HUES6 (cell line): Measurements from ENCODE around the gene ABHD12.

Experiments
- H3K27ac ChIP-seq: 2 replicates; pipeline ENCODE4 v1.7.0; 2013; ENCODE audit warnings: low read depth, mild to moderate bottlenecking, low read length, inconsistent platforms
- H3K27me3 ChIP-seq: 2 replicates; pipeline ENCODE4 v1.6.1; 2013; ENCODE audit warnings: low read length; ENCODE audit not compliant: control insufficient read depth, insufficient read depth
- H3K36me3 ChIP-seq: 2 replicates; pipeline ENCODE4 v1.6.1; 2013; ENCODE audit warnings: low read length; ENCODE audit not compliant: control insufficient read depth, insufficient read depth
- H3K4me1 ChIP-seq: 2 replicates; pipeline ENCODE4 v1.6.1; 2013; ENCODE audit warnings: low read length; ENCODE audit not compliant: control insufficient read depth, insufficient read depth
- H3K4me3 ChIP-seq: 2 replicates; pipeline ENCODE4 v1.5.1; 2013; ENCODE audit warnings: low read depth, low read length
- H3K9ac ChIP-seq: one replicate; pipeline ENCODE4 v1.6.1; 2013; ENCODE audit warnings: mild to moderate bottlenecking, low read length
- H3K9me3 ChIP-seq: 2 replicates; pipeline ENCODE4 v1.6.1; 2013; ENCODE audit warnings: low read depth, low read length; ENCODE audit not compliant: control insufficient read depth, insufficient read depth

ABHD12 gene

GRCh38 chr20:25380945-25381614 lies 9.6 kb downstream of the ABHD12 start:
- Histone ChIP-seq H3K4me3 (no peak overlapping the region), H3K9ac (no peak overlapping the region), H3K9me3 (no peaks in the 10 kb centered on the region; the same call in 1 of the 2 replicates), H3K36me3 (peaks cover 6% of the 10 kb centered on the region), H3K27ac (no peak overlapping the region), H3K27me3 (no peaks in the 10 kb centered on the region), H3K4me1 (no peaks in the 10 kb centered on the region)

- Histone ChIP-seq H3K9me3 (no peaks in the 10 kb centered on the region; the same call in 1 of the 2 replicates), H3K9ac (no peak overlapping the region)
These were observed 11.5 kb downstream of the ABHD12 start for GRCh38 chr20:25378884-25379733.

GRCh38 chr20:25378189-25378883 lies 12.3 kb downstream of the ABHD12 start:
- Histone ChIP-seq H3K27me3 (no peaks in the 10 kb centered on the region), H3K4me3 (no peak overlapping the region), H3K9ac (no peak overlapping the region), H3K36me3 (peaks cover 6% of the 10 kb centered on the region), H3K9me3 (no peaks in the 10 kb centered on the region; the same call in 1 of the 2 replicates), H3K27ac (no peak overlapping the region), H3K4me1 (no peaks in the 10 kb centered on the region)

More at GRCh38 chr20:25378884-25379733, 11.5 kb downstream of the ABHD12 start:
- Histone ChIP-seq H3K36me3 (peaks cover 6% of the 10 kb centered on the region), H3K4me3 (no peak overlapping the region), H3K27ac (no peak overlapping the region), H3K27me3 (no peaks in the 10 kb centered on the region), H3K4me1 (no peaks in the 10 kb centered on the region)

- H3K9ac ChIP-seq = no peak overlapping the region
- no peak overlapping the region for H3K27ac ChIP-seq
- H3K27me3 ChIP-seq = no peaks in the 10 kb centered on the region
- H3K36me3 ChIP-seq = no peaks in the 10 kb centered on the region
- no peaks in the 10 kb centered on the region for H3K4me1 ChIP-seq
- no peak overlapping the region for H3K4me3 ChIP-seq
- H3K9me3 ChIP-seq = peaks cover 8% of the 10 kb centered on the region; the same call in 1 of the 2 replicates
These were observed 13.7 kb downstream of the ABHD12 start for GRCh38 chr20:25376886-25377285.

GRCh38 chr20:25376236-25376635 lies 14.4 kb downstream of the ABHD12 start:
- no peaks in the 10 kb centered on the region for H3K27me3 ChIP-seq
- no peak overlapping the region for H3K4me3 ChIP-seq
- H3K9ac ChIP-seq = no peak overlapping the region
- no peak overlapping the region for H3K27ac ChIP-seq
- peaks cover 8% of the 10 kb centered on the region; the same call in 1 of the 2 replicates for H3K9me3 ChIP-seq
- H3K36me3 ChIP-seq = no peaks in the 10 kb centered on the region
- H3K4me1 ChIP-seq = no peaks in the 10 kb centered on the region

GRCh38 chr20:25374842-25375241 lies 15.8 kb downstream of the ABHD12 start:
- Histone ChIP-seq H3K4me1 (no peaks in the 10 kb centered on the region), H3K27ac (no peak overlapping the region), H3K27me3 (no peaks in the 10 kb centered on the region), H3K9ac (no peak overlapping the region), H3K4me3 (no peak overlapping the region), H3K36me3 (no peaks in the 10 kb centered on the region), H3K9me3 (peaks cover 8% of the 10 kb centered on the region; the same call in 1 of the 2 replicates)

- Histone ChIP-seq H3K9me3 (peaks cover 8% of the 10 kb centered on the region; the same call in 1 of the 2 replicates), H3K4me1 (no peaks in the 10 kb centered on the region), H3K36me3 (no peaks in the 10 kb centered on the region), H3K9ac (no peak overlapping the region), H3K27me3 (no peaks in the 10 kb centered on the region), H3K4me3 (no peak overlapping the region), H3K27ac (no peak overlapping the region)
These were observed 17.9 kb downstream of the ABHD12 start for GRCh38 chr20:25372584-25373336.

GRCh38 chr20:25369971-25370370 lies 20.7 kb downstream of the ABHD12 start:
- no peaks in the 10 kb centered on the region for H3K36me3 ChIP-seq
- H3K4me3 ChIP-seq = no peak overlapping the region
- H3K4me1 ChIP-seq = peaks cover under 1% of the 10 kb centered on the region; the same call in 1 of the 2 replicates
- H3K27ac ChIP-seq = no peak overlapping the region
- H3K9me3 ChIP-seq = peaks cover 8% of the 10 kb centered on the region; the same call in 1 of the 2 replicates
- H3K9ac ChIP-seq = no peak overlapping the region
- no peaks in the 10 kb centered on the region for H3K27me3 ChIP-seq

- Histone ChIP-seq H3K27me3 (no peaks in the 10 kb centered on the region), H3K9me3 (peaks cover 8% of the 10 kb centered on the region), H3K36me3 (no peaks in the 10 kb centered on the region), H3K9ac (no peak overlapping the region), H3K4me1 (peaks cover 5% of the 10 kb centered on the region; the same call in 1 of the 2 replicates), H3K4me3 (no peak overlapping the region), H3K27ac (no peak overlapping the region)
These were observed 21.1 kb downstream of the ABHD12 start for GRCh38 chr20:25369529-25369928.

GRCh38 chr20:25368976-25369375 lies 21.7 kb downstream of the ABHD12 start:
- Histone ChIP-seq H3K9me3 (peaks cover 13% of the 10 kb centered on the region), H3K36me3 (no peaks in the 10 kb centered on the region), H3K4me1 (peaks cover 6% of the 10 kb centered on the region; the same call in 1 of the 2 replicates), H3K9ac (no peak overlapping the region), H3K27ac (no peak overlapping the region), H3K27me3 (no peaks in the 10 kb centered on the region), H3K4me3 (no peak overlapping the region)
